Measurements from ENCODE around the gene OR6M1. TPM values are rescaled to one million over a fixed set of nuclear protein-coding genes. Genes with fewer than 3 reads are reported as not detected.

The OR6M1 gene
- total RNA-seq, result not detected in 2 replicates
- polyA plus RNA-seq, result not detected in 2 replicates
- not detected in 2 replicates for polyA plus RNA-seq (2011; cell fraction: cytosol; rRNA removed)
- polyA plus RNA-seq (2011; cell fraction: nucleus; rRNA removed), result not detected in 2 replicates
- not detected in 2 replicates for polyA plus RNA-seq (2012)
- polyA minus RNA-seq, result not detected in 2 replicates
- not detected for polyA minus RNA-seq (2011; cell fraction: cytosol; rRNA and poly(A)+ RNA removed)
- not detected in 2 replicates for polyA minus RNA-seq (2011; cell fraction: nucleus; rRNA and poly(A)+ RNA removed)
- Bru-seq, nascent RNA, result not detected
- BruChase-seq, experiment 1, labeled RNA remaining after a 6-hour chase, result not detected
- not detected for BruChase-seq, experiment 2, labeled RNA remaining after a 2-hour chase
- long read RNA-seq, result 0 reads

GRCh38 chr11:123806249-123806648 is at the start of gene OR6M1:
Gene OR6M1, minus strand, starts transcription at chr11:123806349. Its CDS starts 0 bp downstream, at chr11:123806349.
- TF ChIP-seq POLR2A (IDR thresholded peaks at IDR 0.05; ENCODE audit: low read depth, low read length), result no peak
- no peak for TF ChIP-seq CTCF (IDR thresholded peaks at IDR 0.05; ENCODE audit: extremely low read depth in 1 of 2, insufficient read depth in 1 of 2, low read depth in 1 of 2, low read length in 2 of 2)
- TF ChIP-seq JUN (IDR thresholded peaks at IDR 0.05; ENCODE audit: borderline replicate concordance, insufficient read depth, insufficient read length, low read depth), result no peak
- TF ChIP-seq FOS (IDR thresholded peaks at IDR 0.05; ENCODE audit: borderline replicate concordance, insufficient read depth, low read length), result no peak
- no peak for TF ChIP-seq GATA2 (IDR thresholded peaks at IDR 0.05; ENCODE audit: insufficient read depth, insufficient read length, low read depth, low read length)
- TF ChIP-seq MYC (IDR thresholded peaks at IDR 0.05; ENCODE audit: low read depth, low read length), result no peak
- TF ChIP-seq POLR2AphosphoS5 (IDR thresholded peaks at IDR 0.05; ENCODE audit: insufficient read depth, low read depth, low read length), result no peak
- TF ChIP-seq EZH2 (IDR thresholded peaks at IDR 0.05; ENCODE audit: borderline replicate concordance, low read depth, low read length, severe bottlenecking), result no peak
- TF ChIP-seq, protein P1, sequence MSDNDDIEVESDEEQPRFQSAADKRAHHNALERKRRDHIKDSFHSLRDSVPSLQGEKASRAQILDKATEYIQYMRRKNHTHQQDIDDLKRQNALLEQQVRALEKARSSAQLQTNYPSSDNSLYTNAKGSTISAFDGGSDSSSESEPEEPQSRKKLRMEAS (IDR thresholded peaks at IDR 0.05; ENCODE audit: insufficient read depth, insufficient read length), result no peak
- no peaks in the 10 kb centered on the region for H3K27me3 ChIP-seq (ENCODE audit: control insufficient read depth in 2 of 2, insufficient read depth in 2 of 2, low read length in 2 of 2)
- no TSS peak for BruUV-seq (replicated peaks)
- H2AFZ ChIP-seq (ENCODE audit: low read depth, low read length), result no peak within 1 kb of the TSS
- H3K4me1 ChIP-seq (ENCODE audit: control insufficient read depth, extremely low read depth, insufficient read depth, low read length), result no peaks in the 10 kb centered on the region
- H3K9ac ChIP-seq (replicated peaks; ENCODE audit: extremely low read depth, insufficient read depth, low read length), result no peak within 1 kb of the TSS
- H3K9me3 ChIP-seq (replicated peaks; ENCODE audit: control insufficient read depth, insufficient read depth, low read length), result no peaks in the 10 kb centered on the region
- no peaks in the 10 kb centered on the region for H4K20me1 ChIP-seq (replicated peaks; ENCODE audit: control insufficient read depth, extremely low read depth, insufficient read depth, low read length)
- CTCF ChIA-PET, result no interaction called here
- H3K9me1 ChIP-seq (replicated peaks; ENCODE audit: control insufficient read depth, extremely low read depth, insufficient read depth, low read length), result no peaks in the 10 kb centered on the region
- no peak within 1 kb of the TSS for H3K4me2 ChIP-seq (ENCODE audit: insufficient read depth, low read length)
- H3K4me3 ChIP-seq (replicated peaks in 1 of 3; ENCODE audit: insufficient read depth in 1 of 3, low read depth in 1 of 3, low read length in 3 of 3), result no peak within 1 kb of the TSS
- no peaks in the 10 kb centered on the region for H3K79me2 ChIP-seq (ENCODE audit: control insufficient read depth, insufficient read depth, low read length)
- H3K27ac ChIP-seq (ENCODE audit: insufficient read depth, low read depth, low read length), result no peak within 1 kb of the TSS
- intact Hi-C loops (cut with micrococcal nuclease) (no loop called here), dilution Hi-C loops (cut with MboI; ENCODE audit: extremely low pct_ligation_motif_present, low sequenced_read_pairs) (no loop called here)
- POLR2A ChIA-PET, result no interaction called here
- DNase-seq (ENCODE audit: low read depth, low spot score) (no peak), FAIRE-seq (no peak)
- no peaks in the 10 kb centered on the region for H3K36me3 ChIP-seq (ENCODE audit: control insufficient read depth in 2 of 2, extremely low read depth in 1 of 2, insufficient read depth in 2 of 2, low read length in 2 of 2)
